ENCODE measurements around the gene TMEM38B. TPM values are rescaled to one million over a fixed set of nuclear protein-coding genes. Genes with fewer than 3 reads are reported as not detected.

The TMEM38B gene
- total and polyA plus RNA-seq, 2 experiments from 2014 or later = 9.4 to 14.7 TPM

DNA sequence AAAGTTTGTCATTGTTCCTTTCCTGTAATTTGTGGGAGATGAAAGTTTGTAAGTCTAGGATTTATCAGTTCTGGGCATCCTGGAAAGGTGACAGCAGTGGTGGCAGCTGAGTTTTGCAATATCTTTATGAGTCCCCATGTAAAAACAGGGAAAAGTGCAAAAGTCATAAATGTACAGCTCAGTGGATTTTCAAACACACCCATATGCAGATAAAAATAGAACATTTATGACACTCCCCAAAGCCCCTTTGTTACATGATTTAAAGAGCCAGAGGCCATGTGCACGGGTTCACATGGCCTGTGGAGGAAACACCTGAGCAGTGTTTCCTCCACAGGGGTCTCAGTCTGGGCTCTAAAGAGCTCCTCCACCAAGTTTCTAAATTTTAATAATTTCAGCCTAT, 6.3 kb downstream of the TMEM38B start:
- H3K4me1 Mint-ChIP-seq = no peaks in the 10 kb centered on the region

More for the DNA sequence above, 6.3 kb downstream of the TMEM38B start:
- Histone ChIP-seq H4K20me1 (replicated peaks; ENCODE audit: insufficient read depth) (no peaks in the 10 kb centered on the region; the same call in 1 of the 2 replicates), H3K4me1 (ENCODE audit: insufficient read depth) (no peaks in the 10 kb centered on the region), H3K27ac (ENCODE audit: low read depth) (no peak overlapping the region), H3K79me2 (replicated peaks; ENCODE audit: insufficient read depth) (peaks cover 10% of the 10 kb centered on the region), H3K4me3 (no peak overlapping the region), H3K9me2 (ENCODE audit: insufficient read depth) (no peaks in the 10 kb centered on the region), H3F3A (replicated peaks; ENCODE audit: low read depth) (no peaks in the 10 kb centered on the region), H2AFZ (no peak overlapping the region), H3K36me3 (ENCODE audit: insufficient read depth) (no peaks in the 10 kb centered on the region), H3K4me2 (no peak overlapping the region), H3K27me3 (ENCODE audit: insufficient read depth) (peaks cover 9% of the 10 kb centered on the region)
- Mint-ChIP-seq H3K9me3 (peaks cover 3% of the 10 kb centered on the region; the same call in 1 of the 3 replicates), H3K4me3 (no peak overlapping the region), H3K36me3 (ENCODE audit: low read depth) (no peaks in the 10 kb centered on the region), H3K27me3 (ENCODE audit: insufficient read depth, low read depth, poor library complexity) (peaks cover under 1% of the 10 kb centered on the region), H3K27ac (no peak overlapping the region)
- no peak for DNase-seq (ENCODE audit: low spot score)
- no peak for TF ChIP-seq ZNF114 (CRISPR knock-in tag; IDR thresholded peaks at IDR 0.05)
- TF ChIP-seq ZNF331 (CRISPR knock-in tag; IDR thresholded peaks at IDR 0.05; ENCODE audit: low read depth) = no peak
- no peak for TF ChIP-seq POLR2AphosphoS5 (IDR thresholded peaks at IDR 0.05; ENCODE audit: low read depth)
- TF ChIP-seq EZH2phosphoT487 (IDR thresholded peaks at IDR 0.05; ENCODE audit: unreplicated experiment) = no peak
- TF ChIP-seq, protein P1, sequence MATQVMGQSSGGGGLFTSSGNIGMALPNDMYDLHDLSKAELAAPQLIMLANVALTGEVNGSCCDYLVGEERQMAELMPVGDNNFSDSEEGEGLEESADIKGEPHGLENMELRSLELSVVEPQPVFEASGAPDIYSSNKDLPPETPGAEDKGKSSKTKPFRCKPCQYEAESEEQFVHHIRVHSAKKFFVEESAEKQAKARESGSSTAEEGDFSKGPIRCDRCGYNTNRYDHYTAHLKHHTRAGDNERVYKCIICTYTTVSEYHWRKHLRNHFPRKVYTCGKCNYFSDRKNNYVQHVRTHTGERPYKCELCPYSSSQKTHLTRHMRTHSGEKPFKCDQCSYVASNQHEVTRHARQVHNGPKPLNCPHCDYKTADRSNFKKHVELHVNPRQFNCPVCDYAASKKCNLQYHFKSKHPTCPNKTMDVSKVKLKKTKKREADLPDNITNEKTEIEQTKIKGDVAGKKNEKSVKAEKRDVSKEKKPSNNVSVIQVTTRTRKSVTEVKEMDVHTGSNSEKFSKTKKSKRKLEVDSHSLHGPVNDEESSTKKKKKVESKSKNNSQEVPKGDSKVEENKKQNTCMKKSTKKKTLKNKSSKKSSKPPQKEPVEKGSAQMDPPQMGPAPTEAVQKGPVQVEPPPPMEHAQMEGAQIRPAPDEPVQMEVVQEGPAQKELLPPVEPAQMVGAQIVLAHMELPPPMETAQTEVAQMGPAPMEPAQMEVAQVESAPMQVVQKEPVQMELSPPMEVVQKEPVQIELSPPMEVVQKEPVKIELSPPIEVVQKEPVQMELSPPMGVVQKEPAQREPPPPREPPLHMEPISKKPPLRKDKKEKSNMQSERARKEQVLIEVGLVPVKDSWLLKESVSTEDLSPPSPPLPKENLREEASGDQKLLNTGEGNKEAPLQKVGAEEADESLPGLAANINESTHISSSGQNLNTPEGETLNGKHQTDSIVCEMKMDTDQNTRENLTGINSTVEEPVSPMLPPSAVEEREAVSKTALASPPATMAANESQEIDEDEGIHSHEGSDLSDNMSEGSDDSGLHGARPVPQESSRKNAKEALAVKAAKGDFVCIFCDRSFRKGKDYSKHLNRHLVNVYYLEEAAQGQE (IDR thresholded peaks at IDR 0.05; ENCODE audit: unreplicated experiment) = no peak
- TF ChIP-seq, protein P2, sequence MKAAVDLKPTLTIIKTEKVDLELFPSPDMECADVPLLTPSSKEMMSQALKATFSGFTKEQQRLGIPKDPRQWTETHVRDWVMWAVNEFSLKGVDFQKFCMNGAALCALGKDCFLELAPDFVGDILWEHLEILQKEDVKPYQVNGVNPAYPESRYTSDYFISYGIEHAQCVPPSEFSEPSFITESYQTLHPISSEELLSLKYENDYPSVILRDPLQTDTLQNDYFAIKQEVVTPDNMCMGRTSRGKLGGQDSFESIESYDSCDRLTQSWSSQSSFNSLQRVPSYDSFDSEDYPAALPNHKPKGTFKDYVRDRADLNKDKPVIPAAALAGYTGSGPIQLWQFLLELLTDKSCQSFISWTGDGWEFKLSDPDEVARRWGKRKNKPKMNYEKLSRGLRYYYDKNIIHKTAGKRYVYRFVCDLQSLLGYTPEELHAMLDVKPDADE (IDR thresholded peaks at IDR 0.05) = no peak
- TF ChIP-seq, protein P3, sequence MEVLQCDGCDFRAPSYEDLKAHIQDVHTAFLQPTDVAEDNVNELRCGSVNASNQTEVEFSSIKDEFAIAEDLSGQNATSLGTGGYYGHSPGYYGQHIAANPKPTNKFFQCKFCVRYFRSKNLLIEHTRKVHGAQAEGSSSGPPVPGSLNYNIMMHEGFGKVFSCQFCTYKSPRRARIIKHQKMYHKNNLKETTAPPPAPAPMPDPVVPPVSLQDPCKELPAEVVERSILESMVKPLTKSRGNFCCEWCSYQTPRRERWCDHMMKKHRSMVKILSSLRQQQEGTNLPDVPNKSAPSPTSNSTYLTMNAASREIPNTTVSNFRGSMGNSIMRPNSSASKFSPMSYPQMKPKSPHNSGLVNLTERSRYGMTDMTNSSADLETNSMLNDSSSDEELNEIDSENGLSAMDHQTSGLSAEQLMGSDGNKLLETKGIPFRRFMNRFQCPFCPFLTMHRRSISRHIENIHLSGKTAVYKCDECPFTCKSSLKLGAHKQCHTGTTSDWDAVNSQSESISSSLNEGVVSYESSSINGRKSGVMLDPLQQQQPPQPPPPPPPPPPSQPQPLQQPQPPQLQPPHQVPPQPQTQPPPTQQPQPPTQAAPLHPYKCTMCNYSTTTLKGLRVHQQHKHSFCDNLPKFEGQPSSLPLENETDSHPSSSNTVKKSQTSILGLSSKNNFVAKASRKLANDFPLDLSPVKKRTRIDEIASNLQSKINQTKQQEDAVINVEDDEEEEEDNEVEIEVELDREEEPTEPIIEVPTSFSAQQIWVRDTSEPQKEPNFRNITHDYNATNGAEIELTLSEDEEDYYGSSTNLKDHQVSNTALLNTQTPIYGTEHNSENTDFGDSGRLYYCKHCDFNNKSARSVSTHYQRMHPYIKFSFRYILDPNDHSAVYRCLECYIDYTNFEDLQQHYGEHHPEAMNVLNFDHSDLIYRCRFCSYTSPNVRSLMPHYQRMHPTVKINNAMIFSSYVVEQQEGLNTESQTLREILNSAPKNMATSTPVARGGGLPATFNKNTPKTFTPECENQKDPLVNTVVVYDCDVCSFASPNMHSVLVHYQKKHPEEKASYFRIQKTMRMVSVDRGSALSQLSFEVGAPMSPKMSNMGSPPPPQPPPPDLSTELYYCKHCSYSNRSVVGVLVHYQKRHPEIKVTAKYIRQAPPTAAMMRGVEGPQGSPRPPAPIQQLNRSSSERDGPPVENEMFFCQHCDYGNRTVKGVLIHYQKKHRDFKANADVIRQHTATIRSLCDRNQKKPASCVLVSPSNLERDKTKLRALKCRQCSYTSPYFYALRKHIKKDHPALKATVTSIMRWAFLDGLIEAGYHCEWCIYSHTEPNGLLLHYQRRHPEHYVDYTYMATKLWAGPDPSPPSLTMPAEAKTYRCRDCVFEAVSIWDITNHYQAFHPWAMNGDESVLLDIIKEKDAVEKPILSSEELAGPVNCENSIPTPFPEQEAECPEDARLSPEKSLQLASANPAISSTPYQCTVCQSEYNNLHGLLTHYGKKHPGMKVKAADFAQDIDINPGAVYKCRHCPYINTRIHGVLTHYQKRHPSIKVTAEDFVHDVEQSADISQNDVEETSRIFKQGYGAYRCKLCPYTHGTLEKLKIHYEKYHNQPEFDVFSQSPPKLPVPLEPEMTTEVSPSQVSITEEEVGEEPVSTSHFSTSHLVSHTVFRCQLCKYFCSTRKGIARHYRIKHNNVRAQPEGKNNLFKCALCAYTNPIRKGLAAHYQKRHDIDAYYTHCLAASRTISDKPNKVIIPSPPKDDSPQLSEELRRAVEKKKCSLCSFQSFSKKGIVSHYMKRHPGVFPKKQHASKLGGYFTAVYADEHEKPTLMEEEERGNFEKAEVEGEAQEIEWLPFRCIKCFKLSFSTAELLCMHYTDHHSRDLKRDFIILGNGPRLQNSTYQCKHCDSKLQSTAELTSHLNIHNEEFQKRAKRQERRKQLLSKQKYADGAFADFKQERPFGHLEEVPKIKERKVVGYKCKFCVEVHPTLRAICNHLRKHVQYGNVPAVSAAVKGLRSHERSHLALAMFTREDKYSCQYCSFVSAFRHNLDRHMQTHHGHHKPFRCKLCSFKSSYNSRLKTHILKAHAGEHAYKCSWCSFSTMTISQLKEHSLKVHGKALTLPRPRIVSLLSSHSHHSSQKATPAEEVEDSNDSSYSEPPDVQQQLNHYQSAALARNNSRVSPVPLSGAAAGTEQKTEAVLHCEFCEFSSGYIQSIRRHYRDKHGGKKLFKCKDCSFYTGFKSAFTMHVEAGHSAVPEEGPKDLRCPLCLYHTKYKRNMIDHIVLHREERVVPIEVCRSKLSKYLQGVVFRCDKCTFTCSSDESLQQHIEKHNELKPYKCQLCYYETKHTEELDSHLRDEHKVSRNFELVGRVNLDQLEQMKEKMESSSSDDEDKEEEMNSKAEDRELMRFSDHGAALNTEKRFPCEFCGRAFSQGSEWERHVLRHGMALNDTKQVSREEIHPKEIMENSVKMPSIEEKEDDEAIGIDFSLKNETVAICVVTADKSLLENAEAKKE (CRISPR knock-in tag; IDR thresholded peaks at IDR 0.05) = no peak
- TF ChIP-seq EZH2 (IDR thresholded peaks at IDR 0.05; ENCODE audit: low read depth, unreplicated experiment) = no peak
- no peak for TF ChIP-seq JUNB (IDR thresholded peaks at IDR 0.05; ENCODE audit: unreplicated experiment)
- TF ChIP-seq, protein P4, sequence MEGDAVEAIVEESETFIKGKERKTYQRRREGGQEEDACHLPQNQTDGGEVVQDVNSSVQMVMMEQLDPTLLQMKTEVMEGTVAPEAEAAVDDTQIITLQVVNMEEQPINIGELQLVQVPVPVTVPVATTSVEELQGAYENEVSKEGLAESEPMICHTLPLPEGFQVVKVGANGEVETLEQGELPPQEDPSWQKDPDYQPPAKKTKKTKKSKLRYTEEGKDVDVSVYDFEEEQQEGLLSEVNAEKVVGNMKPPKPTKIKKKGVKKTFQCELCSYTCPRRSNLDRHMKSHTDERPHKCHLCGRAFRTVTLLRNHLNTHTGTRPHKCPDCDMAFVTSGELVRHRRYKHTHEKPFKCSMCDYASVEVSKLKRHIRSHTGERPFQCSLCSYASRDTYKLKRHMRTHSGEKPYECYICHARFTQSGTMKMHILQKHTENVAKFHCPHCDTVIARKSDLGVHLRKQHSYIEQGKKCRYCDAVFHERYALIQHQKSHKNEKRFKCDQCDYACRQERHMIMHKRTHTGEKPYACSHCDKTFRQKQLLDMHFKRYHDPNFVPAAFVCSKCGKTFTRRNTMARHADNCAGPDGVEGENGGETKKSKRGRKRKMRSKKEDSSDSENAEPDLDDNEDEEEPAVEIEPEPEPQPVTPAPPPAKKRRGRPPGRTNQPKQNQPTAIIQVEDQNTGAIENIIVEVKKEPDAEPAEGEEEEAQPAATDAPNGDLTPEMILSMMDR (conservative IDR thresholded peaks at IDR 0.05; ENCODE audit: low read depth in 2 of 2) = no peak
- no peak for TF ChIP-seq CREB1 (CRISPR knock-in tag; IDR thresholded peaks at IDR 0.05; ENCODE audit: low read depth)
- no peak for TF ChIP-seq STAT1 (IDR thresholded peaks at IDR 0.05; ENCODE audit: unreplicated experiment)
- no peak for ATAC-seq

Measured in GM23338 (cell line).